Measurements from ENCODE around the gene NPR2.
A peak's percentile ranks its signal among the peaks of the same experiment; 100 is the strongest.

Gene NPR2

DNA sequence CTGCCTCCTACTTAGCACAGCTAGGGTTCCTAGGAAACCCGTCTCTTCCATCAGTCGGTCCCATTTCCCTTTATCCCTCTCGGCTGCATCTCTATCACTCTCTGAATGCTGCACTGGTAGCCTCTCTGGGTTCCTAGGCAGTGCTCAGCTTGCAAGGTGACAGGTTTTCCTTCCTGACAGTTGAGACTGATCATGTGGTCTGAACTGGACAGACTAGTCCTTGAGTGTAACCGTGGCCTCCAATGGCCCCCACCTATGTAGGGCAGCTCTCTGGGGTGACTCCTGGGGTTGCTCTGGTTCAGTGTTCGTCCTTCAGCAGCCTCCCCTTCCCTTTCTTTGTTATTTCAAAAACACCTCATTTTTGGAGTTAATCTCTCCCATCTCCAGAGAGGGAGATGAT is 41.4 kb downstream of the NPR2 start:
- DNase-seq (ENCODE audit: low read depth in 2 of 2), result no peak

DNA sequence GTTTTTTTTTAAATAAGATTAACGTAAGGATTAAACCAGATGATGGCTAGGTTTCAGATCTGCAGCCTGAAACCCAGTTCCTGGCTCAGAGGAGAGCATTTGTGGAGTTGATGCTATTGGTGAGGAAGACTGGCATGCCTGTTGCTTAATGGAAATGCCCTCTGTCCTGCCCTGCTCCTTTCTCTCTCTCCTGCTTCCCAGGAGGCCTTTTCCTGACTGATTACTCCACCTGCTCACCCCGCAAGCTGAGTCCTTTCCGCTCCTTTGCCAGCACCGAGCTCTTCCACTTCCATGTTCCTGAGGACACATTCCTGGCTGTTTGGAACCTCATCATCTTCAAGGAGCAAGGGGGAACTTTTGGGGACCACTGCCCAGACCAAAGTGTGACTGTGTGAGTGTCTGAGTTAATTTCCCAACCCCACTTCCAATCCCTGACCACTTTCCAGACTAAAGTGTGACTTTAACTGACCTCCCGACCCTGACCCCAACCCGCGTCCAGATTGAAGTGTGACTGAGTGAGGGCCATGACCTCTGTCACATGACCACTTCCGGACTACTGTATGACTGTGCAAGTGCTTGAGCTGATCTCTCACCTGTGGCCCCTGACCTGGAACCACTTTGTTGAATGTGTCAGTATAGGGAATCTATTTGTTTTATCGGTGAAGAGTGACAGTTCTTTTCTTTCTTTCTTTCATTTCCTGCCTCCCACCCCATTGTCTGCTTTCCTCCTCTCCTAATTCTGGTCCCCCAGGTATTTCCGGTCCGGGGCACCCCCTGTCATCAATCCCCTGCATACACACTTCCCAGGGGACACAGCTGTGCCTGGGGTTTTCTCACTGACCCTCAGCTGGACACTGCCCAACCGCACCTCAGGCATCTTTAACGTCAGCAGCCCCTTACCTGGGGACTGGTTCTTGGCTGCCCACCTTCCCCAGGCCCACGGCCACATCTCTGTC is 43.1 kb downstream of the NPR2 start:
- DNase-seq (ENCODE audit: low read depth in 2 of 2), result no peak

DNA sequence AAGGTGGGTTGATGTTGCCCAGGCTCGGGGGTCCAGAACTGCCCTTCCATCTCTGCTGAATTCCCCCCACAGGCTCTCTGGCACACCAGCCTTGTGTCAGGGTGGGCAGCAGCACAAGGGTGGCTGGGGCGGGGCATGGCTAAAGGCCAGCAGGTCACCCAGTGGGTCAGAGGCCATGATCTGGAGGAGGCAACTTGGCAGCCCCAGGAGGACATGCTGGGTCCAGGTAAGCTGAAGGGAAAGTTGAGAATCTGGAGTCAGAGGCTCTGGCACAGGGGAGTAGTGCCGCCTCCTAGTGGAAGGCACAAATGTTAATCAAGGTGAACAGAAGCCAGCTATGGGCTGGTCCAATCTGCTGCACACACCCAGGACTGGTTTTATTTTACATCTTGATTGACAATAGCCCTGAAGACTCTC is 43.8 kb downstream of the NPR2 start:
- DNase-seq (ENCODE audit: low read depth in 2 of 2), result no peak

DNA sequence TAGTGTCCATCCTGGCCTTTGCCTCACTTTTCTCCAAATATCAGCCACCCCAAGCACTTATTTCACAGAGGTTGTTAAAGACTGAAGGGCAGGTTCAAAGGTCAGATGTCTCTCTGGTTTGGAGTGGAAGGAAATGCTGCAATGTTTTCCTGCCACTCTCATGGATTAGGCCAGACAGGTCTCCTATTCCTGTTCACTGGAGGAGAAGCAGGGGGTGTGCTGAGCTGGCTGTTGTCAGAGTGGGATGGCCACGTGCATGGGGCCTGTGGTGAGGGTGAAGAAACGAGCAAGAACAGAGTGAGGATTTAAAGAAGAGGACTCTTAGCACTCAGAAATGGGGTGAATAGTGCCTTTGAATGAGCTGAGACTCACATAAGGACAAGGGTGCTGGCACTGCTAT is 44.4 kb downstream of the NPR2 start:
- no peak for DNase-seq (ENCODE audit: low read depth in 2 of 2)

DNA sequence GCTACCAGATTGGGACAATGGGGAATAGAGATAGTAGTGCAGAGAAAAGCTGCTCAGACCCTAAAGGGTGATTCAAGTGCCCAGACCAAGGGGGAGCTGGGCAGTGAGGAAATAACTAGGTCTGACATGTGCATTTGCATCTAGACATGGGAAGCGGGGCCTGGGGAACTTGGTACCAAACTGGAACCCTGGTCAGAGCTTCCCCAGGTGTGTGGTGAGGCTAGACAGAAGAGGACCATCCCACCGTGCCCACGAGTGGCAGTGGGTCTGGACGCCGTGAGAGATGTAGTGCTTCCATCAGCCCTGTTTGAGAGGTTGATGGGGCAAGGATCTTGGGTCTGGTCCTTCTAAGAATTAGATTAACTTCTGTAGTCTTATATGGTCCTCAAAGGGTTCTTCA is 45.2 kb downstream of the NPR2 start:
- DNase-seq (ENCODE audit: low read depth in 2 of 2), result no peak

DNA sequence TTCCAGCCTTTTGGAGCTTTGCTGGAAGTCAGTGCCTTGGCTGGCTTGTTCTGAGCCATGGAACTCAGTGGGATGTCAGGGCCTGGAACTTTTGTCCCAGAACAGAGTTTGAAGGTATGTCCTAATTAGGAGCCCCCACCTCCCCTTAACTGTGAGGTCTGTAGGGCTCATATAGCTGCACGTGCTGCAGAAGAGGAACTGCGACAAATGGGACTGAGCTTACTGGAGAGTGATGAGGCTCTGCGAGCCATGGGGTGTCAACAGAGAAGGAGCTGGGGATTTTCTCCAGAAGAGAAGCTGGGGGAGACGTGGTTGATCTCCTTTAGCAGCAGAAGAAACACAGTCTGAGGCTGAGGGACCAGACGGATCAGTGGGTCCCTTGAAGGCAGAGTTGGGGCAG is 48.5 kb downstream of the NPR2 start:
- DNase-seq (ENCODE audit: low read depth in 2 of 2), result no peak

DNA sequence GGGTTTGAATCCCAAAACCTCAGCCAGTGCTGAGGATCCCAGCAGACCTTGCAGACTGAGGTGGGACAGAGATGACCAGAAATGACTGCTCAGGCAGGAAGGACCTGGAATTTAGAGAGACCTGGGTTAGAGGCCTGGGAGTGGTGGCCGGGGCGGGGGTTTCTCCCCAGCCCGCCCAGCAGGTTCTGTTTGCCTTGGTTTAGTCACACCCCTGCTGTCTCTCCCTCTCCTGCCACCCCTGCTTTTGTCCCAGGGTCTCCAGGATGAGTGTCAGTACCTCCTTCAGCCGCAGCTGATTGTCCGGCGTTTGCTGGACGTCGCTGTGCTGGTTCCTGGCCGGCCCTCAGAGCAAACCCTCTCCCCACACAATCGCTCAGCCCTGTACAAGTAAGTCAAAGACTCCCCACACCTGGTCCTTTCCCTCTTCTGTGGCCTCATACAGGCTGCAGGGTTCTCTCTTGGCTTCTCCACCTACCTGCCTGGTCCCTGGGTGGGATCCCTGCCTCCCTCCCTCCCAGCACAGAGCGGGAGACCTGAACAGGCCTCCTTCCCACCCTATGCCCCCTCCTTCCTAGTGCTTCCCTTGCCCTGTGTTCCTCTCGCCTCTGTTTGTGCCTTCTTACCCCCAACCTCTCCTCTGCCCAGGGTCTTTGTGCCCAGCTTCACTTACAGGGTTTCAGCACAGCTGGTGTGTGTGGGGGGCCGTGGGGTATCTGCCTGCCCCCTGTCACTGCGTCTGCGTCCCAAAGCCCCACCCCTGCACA is 49.7 kb downstream of the NPR2 start:
- DNase-seq (ENCODE audit: low read depth in 2 of 2), result no peak

DNA sequence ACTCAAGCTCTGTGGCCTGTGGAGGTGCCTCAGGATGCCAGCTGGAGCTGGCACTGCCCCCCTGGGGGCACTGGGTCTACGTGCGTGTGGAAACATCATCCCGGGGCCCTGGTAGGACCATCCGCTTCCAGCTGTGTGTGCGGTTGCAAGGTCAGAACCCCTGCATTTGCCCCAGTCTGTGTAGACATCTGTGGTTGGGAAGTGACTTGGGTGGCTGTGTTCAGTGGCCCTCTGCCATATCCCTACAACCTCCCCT is 50.2 kb downstream of the NPR2 start:
- no peak for DNase-seq (ENCODE audit: low read depth in 2 of 2)

DNA sequence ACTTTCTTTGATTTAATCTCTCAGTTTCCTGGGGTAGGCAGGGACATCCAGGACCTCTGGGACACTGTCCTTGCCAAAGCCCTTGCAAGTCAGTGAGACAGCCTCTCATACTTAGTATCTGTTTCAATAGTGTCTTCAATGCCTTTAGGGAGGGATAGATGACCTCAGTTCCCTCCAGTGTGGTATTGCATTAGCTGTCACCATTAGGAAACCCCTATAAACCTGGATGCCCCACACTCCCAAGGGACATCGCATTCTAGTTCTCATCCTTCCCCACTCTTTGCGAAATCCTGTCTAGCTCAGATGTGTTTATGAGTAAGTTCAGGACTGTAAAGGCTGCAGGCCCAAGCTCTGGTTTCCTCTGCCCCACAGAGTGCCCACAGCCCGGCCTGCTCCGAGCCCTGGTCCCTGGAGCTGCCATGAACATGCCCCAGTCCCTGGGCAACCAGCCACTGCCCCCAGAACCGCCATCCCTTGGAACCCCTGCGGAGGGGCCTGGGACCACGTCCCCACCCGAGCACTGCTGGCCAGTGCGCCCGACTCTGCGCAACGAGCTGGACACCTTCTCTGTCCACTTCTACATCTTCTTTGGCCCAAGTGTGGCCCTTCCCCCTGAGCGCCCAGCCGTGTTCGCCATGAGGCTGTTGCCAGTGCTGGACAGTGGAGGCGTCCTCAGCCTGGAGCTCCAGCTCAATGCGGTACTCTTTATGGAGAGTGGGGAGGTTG is 50.8 kb downstream of the NPR2 start:
- DNase-seq (ENCODE audit: low read depth in 2 of 2), result no peak

DNA sequence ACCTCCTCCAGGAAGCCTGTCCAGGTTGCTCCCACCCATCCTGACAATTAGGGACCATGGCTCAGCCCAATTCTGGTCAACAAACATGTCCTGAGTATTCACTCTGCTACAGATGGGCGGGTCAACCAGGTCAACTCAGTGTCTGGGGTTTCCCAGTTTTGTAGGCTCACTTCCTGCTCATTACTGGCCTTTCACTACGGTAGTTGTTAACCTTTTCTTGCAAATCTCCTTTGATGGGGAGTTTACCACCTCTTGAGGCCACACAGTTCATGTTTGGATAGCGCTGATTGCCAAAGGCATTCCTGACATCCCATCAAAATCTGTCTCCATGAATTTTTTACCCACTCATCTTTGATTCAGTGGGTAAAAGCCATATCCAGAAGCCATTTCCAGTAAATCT is 51.4 kb downstream of the NPR2 start:
- no peak for DNase-seq (ENCODE audit: low read depth in 2 of 2)

DNA sequence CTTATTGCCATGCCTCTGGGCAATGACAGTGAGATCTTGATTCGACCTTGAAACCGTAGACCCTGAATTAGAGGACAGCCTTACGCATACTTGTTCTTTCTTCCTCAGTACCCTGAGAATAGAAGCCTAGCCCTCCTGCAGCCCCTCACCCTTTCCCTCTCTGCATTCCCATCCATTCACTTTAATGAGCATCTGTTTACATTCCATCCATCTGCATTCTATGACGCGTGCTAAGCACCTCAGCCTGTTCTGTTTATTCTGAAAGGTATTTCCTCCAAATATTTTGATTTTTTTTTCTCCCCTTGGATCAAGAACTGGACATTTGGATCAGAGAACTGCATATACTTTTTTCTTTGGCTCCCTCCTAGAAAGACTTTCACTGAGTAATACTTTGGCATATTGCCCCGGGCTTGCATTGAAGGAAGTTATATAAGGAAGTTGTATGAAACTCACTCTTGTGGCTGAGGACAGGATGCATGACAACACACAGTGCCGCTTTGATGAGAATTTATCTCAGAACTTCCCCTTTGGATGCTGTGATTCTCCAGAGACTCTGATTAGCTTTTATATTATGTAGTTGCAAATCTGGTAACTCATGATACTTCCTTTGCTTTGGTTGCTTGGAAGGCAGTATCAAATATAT is 53.4 kb downstream of the NPR2 start:
- DNase-seq (ENCODE audit: low read depth in 2 of 2), result peak; percentile 75 to 78

DNA sequence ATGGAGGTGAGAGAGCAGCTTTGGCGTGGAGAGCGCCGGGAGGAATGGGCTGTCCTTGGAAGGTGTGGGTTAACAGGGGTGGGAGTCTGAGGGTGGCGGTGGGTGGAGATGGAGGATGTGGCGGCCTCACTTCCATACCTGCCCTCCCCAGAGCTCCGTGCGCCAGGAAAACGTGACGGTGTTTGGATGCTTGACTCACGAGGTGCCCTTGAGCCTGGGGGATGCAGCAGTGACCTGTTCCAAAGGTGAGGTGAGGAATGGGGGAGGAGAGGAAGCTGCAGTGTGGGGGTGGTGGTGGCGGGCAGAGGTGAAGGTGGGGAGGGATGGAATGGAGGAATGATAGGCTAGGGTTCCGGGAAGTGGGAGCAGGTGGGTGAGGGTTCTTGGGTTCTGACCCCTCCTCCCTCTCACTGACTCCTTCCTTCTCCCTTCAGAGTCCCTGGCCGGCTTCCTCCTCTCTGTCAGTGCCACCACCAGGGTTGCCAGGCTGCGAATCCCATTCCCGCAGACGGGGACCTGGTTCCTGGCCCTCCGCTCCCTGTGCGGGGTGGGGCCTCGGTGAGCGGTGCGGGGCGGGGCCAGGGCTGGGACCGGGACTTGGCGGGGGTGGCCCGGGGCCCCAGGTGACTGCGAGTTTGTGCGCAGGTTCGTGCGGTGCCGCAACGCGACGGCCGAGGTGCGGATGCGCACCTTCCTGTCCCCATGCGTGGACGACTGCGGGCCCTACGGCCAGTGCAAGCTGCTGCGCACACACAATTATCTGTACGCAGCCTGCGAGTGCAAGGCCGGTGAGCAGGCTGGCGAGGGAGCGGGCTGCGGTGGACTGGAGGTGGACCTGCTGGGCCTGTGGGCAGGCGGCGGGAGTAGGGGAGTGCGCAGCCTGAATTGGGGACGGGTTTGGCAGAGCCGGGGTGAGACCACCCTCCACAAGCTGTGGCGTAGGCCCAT is 54.7 kb downstream of the NPR2 start:
- DNase-seq (ENCODE audit: low read depth in 2 of 2), result no peak

DNA sequence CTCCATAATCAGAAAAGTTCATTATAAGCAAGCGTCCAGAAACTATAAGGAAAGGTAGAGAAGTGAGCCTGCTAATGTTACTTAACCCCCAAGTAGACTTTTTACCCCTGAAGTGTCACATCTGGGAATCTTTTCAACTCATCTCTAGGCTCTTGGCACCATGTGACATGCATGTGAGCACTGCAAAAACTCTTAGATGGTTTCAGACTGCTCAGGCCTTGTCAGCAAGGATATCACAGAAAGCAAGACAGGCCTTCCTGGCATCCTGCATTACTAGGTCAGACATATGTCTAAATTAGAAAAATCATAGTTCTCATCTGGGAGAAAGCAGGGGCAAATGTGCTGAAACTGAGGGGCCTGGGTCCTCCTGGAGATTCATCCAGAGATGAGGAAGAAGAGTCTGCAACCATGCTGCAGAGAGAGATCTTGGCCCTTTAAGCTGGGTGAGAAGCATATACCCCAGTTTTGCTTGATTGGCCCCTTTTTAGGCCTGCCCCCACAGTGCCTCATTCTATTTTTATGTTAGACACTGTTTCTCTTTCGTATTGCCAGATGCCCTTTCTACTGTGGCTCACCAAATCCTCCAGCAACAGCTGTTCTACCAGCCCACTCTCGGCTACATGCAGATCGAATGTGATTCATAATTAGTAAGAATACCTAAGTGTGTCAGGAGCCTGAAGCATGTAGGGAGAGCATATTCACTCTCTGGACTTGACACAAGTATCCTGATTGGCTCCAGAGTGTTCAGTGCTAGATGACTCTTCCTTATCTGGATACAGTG is 56.6 kb downstream of the NPR2 start:
- peak; percentile 32 to 42 for DNase-seq (ENCODE audit: low read depth in 2 of 2)

DNA sequence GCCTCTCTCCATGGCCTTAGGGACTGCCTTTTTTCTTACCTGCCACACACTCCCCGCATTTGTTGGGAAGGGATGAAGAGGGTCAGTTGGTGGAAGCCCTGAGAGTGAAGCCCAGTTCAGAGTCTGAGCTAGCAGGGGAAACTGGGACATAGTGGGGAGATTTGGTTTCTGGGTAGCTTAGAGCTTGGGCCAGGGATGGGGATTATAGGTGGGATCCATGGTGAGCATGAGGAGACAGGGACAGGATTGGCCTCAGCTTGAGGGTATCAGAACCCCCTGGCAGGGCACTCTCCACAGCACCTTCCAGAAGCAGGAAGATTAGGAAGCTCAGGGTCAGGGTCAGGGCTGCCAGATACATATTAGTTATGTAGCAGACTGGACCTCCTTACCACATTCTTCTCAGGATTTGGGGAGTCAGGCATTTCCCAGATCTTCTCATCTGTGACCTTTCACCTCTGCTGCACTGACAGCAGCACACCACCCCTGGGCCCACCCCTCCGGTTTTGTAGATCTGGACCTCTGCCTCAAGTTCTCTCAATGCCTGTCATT is 61.0 kb downstream of the NPR2 start:
- DNase-seq (ENCODE audit: low read depth in 2 of 2), result no peak

DNA sequence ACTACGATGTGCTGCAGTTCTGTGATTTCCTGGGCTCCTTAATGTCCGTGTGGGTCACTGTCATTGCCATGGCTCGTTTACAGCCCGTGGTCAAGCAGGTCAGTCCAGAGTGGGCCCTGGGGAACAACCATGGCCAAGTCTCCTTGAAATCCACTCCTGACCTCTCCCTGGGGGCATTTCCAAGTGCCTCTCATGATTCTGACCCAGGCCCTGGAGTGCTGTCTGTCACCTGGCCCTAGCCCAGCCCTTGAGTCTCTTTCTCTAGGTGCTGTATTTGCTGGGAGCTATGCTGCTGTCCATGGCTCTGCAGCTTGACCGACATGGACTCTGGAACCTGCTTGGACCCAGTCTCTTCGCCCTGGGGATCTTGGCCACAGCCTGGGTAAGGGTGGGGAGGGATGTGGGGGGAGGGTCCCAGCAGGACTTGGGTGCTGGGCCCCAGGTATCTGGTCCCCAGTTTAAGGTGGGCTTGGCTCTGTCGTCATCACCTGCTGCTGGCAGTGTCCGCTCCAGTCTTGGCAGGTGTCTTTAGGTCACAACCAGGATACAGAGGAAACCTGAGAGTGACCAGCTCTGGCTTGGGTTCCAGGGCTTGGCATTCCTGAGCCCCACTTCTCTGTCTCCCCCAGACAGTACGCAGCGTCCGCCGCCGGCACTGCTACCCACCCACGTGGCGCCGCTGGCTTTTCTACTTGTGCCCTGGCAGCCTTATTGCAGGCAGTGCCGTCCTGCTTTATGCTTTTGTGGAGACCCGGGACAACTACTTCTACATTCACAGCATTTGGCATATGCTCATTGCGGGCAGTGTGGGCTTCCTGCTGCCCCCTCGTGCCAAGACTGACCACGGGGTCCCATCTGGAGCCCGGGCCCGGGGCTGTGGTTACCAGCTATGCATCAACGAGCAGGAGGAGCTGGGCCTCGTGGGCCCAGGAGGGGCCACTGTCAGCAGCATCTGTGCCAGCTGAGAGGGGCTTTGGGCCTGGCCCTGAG is 61.8 kb downstream of the NPR2 start:
- DNase-seq (ENCODE audit: low read depth in 2 of 2), result no peak

DNA sequence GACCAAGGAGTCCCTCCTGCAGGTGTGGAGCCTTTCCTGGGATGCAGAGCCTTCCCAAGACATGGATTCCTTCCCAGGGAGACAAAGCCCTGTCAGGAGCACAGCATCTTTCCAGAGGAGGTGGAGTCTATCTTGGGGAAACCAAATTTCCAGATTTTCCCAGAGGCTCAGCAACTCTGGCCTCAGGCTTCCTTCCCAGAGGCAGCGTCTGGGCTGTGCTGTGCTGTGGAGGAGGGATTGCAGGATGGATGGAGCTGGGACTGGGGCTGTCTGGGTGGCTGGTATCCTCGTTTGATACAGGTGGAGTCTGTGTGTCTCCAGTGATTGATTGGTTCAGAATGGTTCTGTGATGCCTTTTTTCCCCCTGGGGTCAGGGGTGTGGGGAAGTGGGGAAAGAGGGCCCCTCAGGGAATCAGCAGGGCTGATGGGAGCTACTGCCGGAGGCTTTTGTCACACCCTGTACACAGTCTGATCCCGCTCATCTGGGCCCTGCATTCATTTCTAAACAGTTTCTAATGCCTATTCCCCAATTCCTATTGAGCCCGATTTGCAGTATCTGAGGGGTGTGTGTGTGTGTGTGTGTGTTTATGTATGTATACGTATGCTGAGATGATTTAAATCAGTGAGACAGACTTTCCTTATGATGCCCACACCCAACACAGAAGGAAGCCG is 62.8 kb downstream of the NPR2 start:
- DNase-seq (ENCODE audit: low read depth in 2 of 2), result no peak

DNA sequence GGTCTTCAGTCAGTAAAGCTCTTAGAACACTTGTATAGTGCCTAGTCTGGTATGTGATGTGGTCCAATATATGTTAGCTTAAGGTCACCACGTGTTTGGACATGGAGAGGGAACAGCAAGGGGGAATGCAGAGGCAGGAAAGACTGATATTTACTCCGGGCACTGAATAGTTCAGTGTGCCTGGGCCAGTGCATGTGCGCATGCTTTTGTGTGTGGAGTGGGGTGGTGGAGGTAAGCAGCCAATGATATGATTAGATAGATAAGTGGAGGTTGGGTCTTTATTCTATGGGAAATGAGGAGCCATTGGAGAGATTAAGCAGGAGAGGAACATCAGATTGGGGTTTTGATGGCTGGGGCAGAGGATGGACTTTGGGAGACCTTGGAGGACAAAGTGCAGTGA is 64.8 kb downstream of the NPR2 start:
- DNase-seq (ENCODE audit: low read depth in 2 of 2), result no peak

DNA sequence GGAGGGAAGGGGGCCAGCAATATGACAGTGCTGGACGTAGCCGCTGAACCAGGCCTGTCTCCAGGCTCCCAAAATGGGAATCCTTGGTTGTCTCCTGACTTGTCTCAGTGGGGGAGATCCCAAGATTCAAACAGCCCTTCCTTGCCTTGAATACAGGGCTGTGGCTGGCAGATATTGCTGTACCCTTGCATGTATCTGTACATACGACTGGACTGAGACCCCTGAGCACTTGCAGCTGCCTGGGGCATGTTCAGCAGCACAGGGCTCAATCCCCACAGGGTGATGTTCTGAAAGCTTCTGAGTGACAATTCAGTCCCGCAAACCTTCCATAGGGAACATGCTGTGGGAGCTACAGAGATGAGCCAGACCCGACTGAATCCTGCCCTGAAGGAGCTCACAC is 65.5 kb downstream of the NPR2 start:
- no peak for DNase-seq (ENCODE audit: low read depth in 2 of 2)

Data from fibroblast of skin of left biceps (primary cell).